Pancreas (tissue), 10 donors: ENCODE results near the gene SLC26A11. TPM values are rescaled to one million over a fixed set of nuclear protein-coding genes. Genes with fewer than 3 reads are reported as not detected.

Experiments used
- ATAC-seq, 4 donors: fragments of 200-7000 bp; cut with Tn5 transposase; one replicate each; pipeline versions ENCODE4 v1.8.0 to v1.9.1; 2020; ENCODE audit warnings: mild to moderate bottlenecking in 4 of 4, moderate library complexity in 4 of 4
- DNase-seq, 6 donors: peaks; one replicate each; pipeline ENCODE4 v3.0.0-alpha.2; 2020
- FAIRE-seq: peaks from 2 replicates; lab custom pipeline; 2012; peaks lifted over from hg19 to GRCh38; lab: Jason Lieb, UNC
- H3K27ac ChIP-seq, 4 donors: fragments of 200-600 bp; sonication (generic); 1 replicate in 3 of 4; 2 replicates in 1 of 4; pipeline versions ENCODE4 v1.5.0 to v1.8.0; 2020
- H3K27me3 ChIP-seq, 4 donors: fragments of 200-600 bp; one replicate each; pipeline ENCODE4 v1.8.0; 2021
- H3K36me3 ChIP-seq, 3 donors: fragments of 200-600 bp; sonication (generic) in 1 of 3; one replicate each; pipeline versions ENCODE4 v1.5.0 to v1.8.0; 2020 to 2021
- H3K4me1 ChIP-seq, 3 donors: fragments of 200-600 bp; one replicate each; pipeline ENCODE4 v1.8.0; 2021
- H3K4me3 ChIP-seq, 4 donors: fragments of 200-600 bp; sonication (generic) in 2 of 4; one replicate each; pipeline versions ENCODE4 v1.5.0 to v1.8.0; 2020 to 2021
- H3K9me3 ChIP-seq, 4 donors: fragments of 200-600 bp; one replicate each; pipeline ENCODE4 v1.8.0; 2021
- WGBS, 2 donors: extraction: QIAGEN DNeasy Blood & Tissue Kit; methylation state at CpG; one replicate each; pipeline ENCODE4 v1.1.7; 2013; 5-methylcytosine and 5-hydroxymethylcytosine counted together
- intact Hi-C, 3 donors: fragments of 100-400 bp; cut with DNase I; formaldehyde crosslinking; loops; one replicate each; pipeline versions ENCODE4 v1.11.1 to v1.14.2; 2022
- polyA plus RNA-seq, 2 donors: library from polyadenylated mRNA; stranded (reverse); fragments of 200-250 nt; gene quantifications; one replicate each; pipeline ENCODE4 v1.2.3, GENCODE V29; 2013
- total RNA-seq, 6 donors: library from RNA; stranded (reverse); fragmentation: NEBNext Ultra II Directional in 4 of 6; extraction: Animal tissue kit (Norgen Biotek cat#: 25700) in 4 of 6; gene quantifications; one replicate each; pipeline versions ENCODE4 v1.2.1 to v1.2.4, GENCODE V29; 2021 to 2023
- TF ChIP-seq, protein P1 (sequence below), 4 donors: fragments of 200-600 bp; sonication (generic) in 3 of 4; IDR thresholded peaks; one replicate each; pipeline versions ENCODE4 v1.5.0 to v1.8.0; 2021; ENCODE audit warnings: antibody characterized with exemption in 4 of 4
- donor health status: healthy with polysubstance abuse.
- donor health status: DM: no; HTN: no; CAD: no; lungs with moderate emphysema.
- donor health status: DM: no; HTN: no; CAD: no.
- donor health status: control.
- donor health status: control.
- donor health status: Bipolar disorder and iron deficiency.
- donor health status: DM: yes; HTN: yes; CAD: no.
- donor health status: DM: no; HTN: no; CAD: no.
- donor health status: DM: no; HTN: no; CAD: no.
- donor health status: DM: yes; HTN: yes; CAD: no.

The SLC26A11 gene
- total and polyA plus RNA-seq, 8 donors, result 5.1 to 23.6 (median 8.8) TPM

- FAIRE-seq (no peak), ATAC-seq (no peak), DNase-seq (no peak)
- peaks cover 0 to 6% (median 0%) of the 10 kb centered on the region in 3 donors for H3K4me1 ChIP-seq
- no peaks in the 10 kb centered on the region for H3K27me3 ChIP-seq
- no peak overlapping the region for H3K27ac ChIP-seq
- no peaks in the 10 kb centered on the region for H3K36me3 ChIP-seq
- no peak overlapping the region for H3K4me3 ChIP-seq
- WGBS, 2 donors, result 68 to 73% methylated on average over 24 to 26 of the region's 26 CpGs
- H3K9me3 ChIP-seq, result no peaks in the 10 kb centered on the region
- TF ChIP-seq, protein P1, sequence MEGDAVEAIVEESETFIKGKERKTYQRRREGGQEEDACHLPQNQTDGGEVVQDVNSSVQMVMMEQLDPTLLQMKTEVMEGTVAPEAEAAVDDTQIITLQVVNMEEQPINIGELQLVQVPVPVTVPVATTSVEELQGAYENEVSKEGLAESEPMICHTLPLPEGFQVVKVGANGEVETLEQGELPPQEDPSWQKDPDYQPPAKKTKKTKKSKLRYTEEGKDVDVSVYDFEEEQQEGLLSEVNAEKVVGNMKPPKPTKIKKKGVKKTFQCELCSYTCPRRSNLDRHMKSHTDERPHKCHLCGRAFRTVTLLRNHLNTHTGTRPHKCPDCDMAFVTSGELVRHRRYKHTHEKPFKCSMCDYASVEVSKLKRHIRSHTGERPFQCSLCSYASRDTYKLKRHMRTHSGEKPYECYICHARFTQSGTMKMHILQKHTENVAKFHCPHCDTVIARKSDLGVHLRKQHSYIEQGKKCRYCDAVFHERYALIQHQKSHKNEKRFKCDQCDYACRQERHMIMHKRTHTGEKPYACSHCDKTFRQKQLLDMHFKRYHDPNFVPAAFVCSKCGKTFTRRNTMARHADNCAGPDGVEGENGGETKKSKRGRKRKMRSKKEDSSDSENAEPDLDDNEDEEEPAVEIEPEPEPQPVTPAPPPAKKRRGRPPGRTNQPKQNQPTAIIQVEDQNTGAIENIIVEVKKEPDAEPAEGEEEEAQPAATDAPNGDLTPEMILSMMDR (IDR thresholded peaks at IDR 0.05), result no peak
- intact Hi-C loops, result no loop called here
Observed at GRCh38 chr17:80183581-80184422, 36.4 kb upstream of the SLC26A11 start.

- no peak overlapping the region for H3K4me3 ChIP-seq
- no peak overlapping the region for H3K27ac ChIP-seq
- no peaks in the 10 kb centered on the region for H3K36me3 ChIP-seq
- intact Hi-C loops, result no loop called here
- H3K4me1 ChIP-seq, result peaks cover 0 to 6% (median 0%) of the 10 kb centered on the region in 3 donors
- DNase-seq, result no peak
- TF ChIP-seq, protein P1 (IDR thresholded peaks at IDR 0.05), result no peak
- no peak for ATAC-seq
- H3K9me3 ChIP-seq, result no peaks in the 10 kb centered on the region
- H3K27me3 ChIP-seq, result no peaks in the 10 kb centered on the region
- no peak for FAIRE-seq
- WGBS, 2 donors, result 71 to 77% methylated on average over 9 to 10 of the region's 10 CpGs
Observed at GRCh38 chr17:80184423-80184714, 35.9 kb upstream of the SLC26A11 start.

DNA sequence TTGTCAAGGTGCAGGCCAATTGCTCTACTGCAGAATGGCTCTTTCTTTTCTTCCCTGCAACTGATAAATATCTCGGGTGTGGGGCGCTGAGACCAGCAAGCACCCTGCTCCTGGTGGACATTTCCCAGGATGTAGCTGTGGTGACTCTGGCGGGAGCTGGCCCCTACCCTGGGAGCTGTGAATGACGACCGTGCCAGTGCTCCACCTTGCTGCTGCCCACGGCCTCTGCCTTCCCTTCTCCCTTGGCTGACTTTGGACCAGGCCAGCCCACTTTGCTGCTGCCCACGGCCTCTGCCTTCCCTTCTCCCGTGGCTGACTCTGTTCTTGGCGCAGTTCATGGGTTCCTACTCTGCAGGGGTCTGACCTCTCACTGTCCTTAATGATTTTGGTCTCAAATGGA lies 34.3 kb upstream of the SLC26A11 start:
- 83 to 86% methylated on average over 9 of the region's 9 CpGs for WGBS, 2 donors
- intact Hi-C loops, result no loop called here
- DNase-seq, result no peak
- Histone ChIP-seq H3K4me3 (no peak overlapping the region), H3K9me3 (no peaks in the 10 kb centered on the region), H3K27me3 (no peaks in the 10 kb centered on the region), H3K27ac (no peak overlapping the region), H3K36me3 (no peaks in the 10 kb centered on the region), H3K4me1 (peaks cover 0 to 6% (median 0%) of the 10 kb centered on the region in 3 donors)
- TF ChIP-seq, protein P1 (IDR thresholded peaks at IDR 0.05), result no peak
- no peak for FAIRE-seq
- ATAC-seq, result no peak

- Histone ChIP-seq H3K9me3 (no peaks in the 10 kb centered on the region), H3K4me3 (peak overlapping the region in 2 of 4 donors; percentile 29 to 34), H3K36me3 (no peaks in the 10 kb centered on the region), H3K27me3 (no peaks in the 10 kb centered on the region), H3K27ac (peak overlapping the region in 2 of 4 donors; percentile 34 to 62), H3K4me1 (peaks cover 0 to 6% (median 0%) of the 10 kb centered on the region in 3 donors)
- intact Hi-C loops, result no loop called here
- WGBS, 2 donors, result 41 to 48% methylated on average over 16 of the region's 16 CpGs
- ATAC-seq, result peak; percentile 38 to 67 (median 52)
- no peak for FAIRE-seq
- no peak for DNase-seq
- TF ChIP-seq, protein P1 (IDR thresholded peaks at IDR 0.05), result no peak
Observed at GRCh38 chr17:80187090-80187489, 33.1 kb upstream of the SLC26A11 start.

- Histone ChIP-seq H3K4me1 (peaks cover 0 to 6% (median 0%) of the 10 kb centered on the region in 3 donors), H3K4me3 (peak overlapping the region in 2 of 4 donors; percentile 29 to 34), H3K27ac (peak overlapping the region in 2 of 4 donors; percentile 34 to 62), H3K36me3 (no peaks in the 10 kb centered on the region), H3K9me3 (no peaks in the 10 kb centered on the region), H3K27me3 (no peaks in the 10 kb centered on the region)
- TF ChIP-seq, protein P1 (IDR thresholded peaks at IDR 0.05), result no peak
- 17 to 29% methylated on average over 18 of the region's 18 CpGs for WGBS, 2 donors
- DNase-seq (peak; percentile 61 to 86 (median 76)), FAIRE-seq (no peak), ATAC-seq (peak; percentile 78 to 95 (median 90))
- intact Hi-C loops, result no loop called here
Observed at GRCh38 chr17:80187515-80187941, 32.7 kb upstream of the SLC26A11 start.
